Common myeloid progenitor, CD34-positive (primary cell): ENCODE results near the gene HPSE.
"Not testable (repeated sequence)": the region's sequence is repeated elsewhere in the genome, so short reads cannot be mapped to it uniquely, and the experiment has no call there.

Experiments
- CTCF ChIA-PET: fragments of 350-600 bp; sonication (Branson Sonifier 250); formaldehyde crosslinking; loops from one replicate; lab custom pipeline; 2021; ENCODE audit warnings: antibody characterized with exemption; lab: Charles Lee
- POLR2A ChIA-PET: fragments of 350-600 bp; sonication (Branson Sonifier 250); formaldehyde crosslinking; loops from one replicate; lab custom pipeline; 2021; ENCODE audit warnings: antibody characterized with exemption; lab: Charles Lee
- DNase-seq, 3 donors: peaks; one replicate each; pipeline versions ENCODE4 v3.0.0 to v3.0.0-alpha.2; 2013
- H3K27ac ChIP-seq, 2 experiments: 1 replicate in 1 of 2; 2 replicates in 1 of 2; pipeline ENCODE4 v1.7.0; 2013; ENCODE audit warnings: inconsistent platforms in 2 of 2, low read length in 2 of 2, mild to moderate bottlenecking in 2 of 2, low read depth in 1 of 2, moderate library complexity in 1 of 2; ENCODE audit not compliant: severe bottlenecking in 2 of 2, insufficient read depth in 1 of 2, poor library complexity in 1 of 2
- H3K27me3 ChIP-seq, 5 experiments: replicated peaks in 2 of 5; 1 replicate in 3 of 5; 2 replicates in 2 of 5; pipeline versions ENCODE4 v1.6.1 to v1.7.0; 2013; ENCODE audit warnings: low read length in 4 of 5, mild to moderate bottlenecking in 2 of 5, moderate library complexity in 2 of 5, inconsistent platforms in 1 of 5; ENCODE audit not compliant: insufficient read depth in 5 of 5, control insufficient read depth in 4 of 5
- H3K36me3 ChIP-seq, 4 experiments: 1 replicate in 2 of 4; 2 replicates in 2 of 4; pipeline versions ENCODE4 v1.6.1 to v1.7.0; 2013; ENCODE audit warnings: low read length in 3 of 4, control low read depth in 1 of 4, mild to moderate bottlenecking in 1 of 4; ENCODE audit not compliant: control insufficient read depth in 4 of 4, insufficient read depth in 4 of 4
- H3K4me1 ChIP-seq, 4 experiments: 1 replicate in 3 of 4; 2 replicates in 1 of 4; pipeline versions ENCODE4 v1.6.1 to v1.7.1; 2013; ENCODE audit warnings: low read length in 3 of 4, mild to moderate bottlenecking in 3 of 4, control low read depth in 1 of 4, inconsistent platforms in 1 of 4, moderate library complexity in 1 of 4; ENCODE audit not compliant: control insufficient read depth in 4 of 4, insufficient read depth in 4 of 4; ENCODE audit errors: control extremely low read depth in 1 of 4
- H3K4me3 ChIP-seq, 7 experiments: 1 replicate in 4 of 7; 2 replicates in 3 of 7; pipeline versions ENCODE4 v1.5.1 to v1.7.0; 2013; ENCODE audit warnings: mild to moderate bottlenecking in 7 of 7, low read length in 6 of 7, moderate library complexity in 6 of 7, inconsistent platforms in 2 of 7, low read depth in 2 of 7, control low read depth in 1 of 7; ENCODE audit not compliant: insufficient read depth in 4 of 7, control insufficient read depth in 1 of 7; ENCODE audit errors: extremely low read depth in 1 of 7
- H3K9me3 ChIP-seq, 5 experiments: 1 replicate in 4 of 5; 2 replicates in 1 of 5; pipeline versions ENCODE4 v1.6.1 to v1.7.1; 2013; ENCODE audit warnings: low read length in 4 of 5, mild to moderate bottlenecking in 2 of 5, inconsistent platforms in 1 of 5, low read depth in 1 of 5, moderate library complexity in 1 of 5; ENCODE audit not compliant: control insufficient read depth in 4 of 5, insufficient read depth in 2 of 5; ENCODE audit errors: control extremely low read depth in 1 of 5
- WGBS: methylation state at CpG from one replicate; pipeline ENCODE4 v1.1.5; 2013; ENCODE audit not compliant: insufficient coverage; 5-methylcytosine and 5-hydroxymethylcytosine counted together

The HPSE gene

DNA sequence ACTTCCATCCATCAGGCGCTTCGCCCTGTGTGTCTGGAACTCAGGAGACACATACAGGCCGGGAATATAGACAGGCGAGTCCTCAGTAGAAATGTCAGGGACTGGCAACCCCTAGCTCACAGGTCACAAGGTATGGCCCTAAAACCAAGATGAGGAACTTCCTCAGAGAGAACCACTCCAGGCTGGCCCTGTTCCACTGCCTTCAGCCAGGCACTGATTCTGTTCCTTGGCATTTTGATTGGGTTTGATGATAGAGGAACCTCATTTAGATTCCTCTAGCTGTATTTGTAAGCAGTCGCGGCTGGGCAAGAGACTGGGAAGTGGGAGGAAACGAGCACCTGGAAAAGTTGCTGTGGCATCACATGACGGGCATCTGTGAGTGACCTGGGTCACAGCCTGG is 8.1 kb downstream of the HPSE start:
- CTCF ChIA-PET: interaction anchor here (0.7 to 1.4 kb wide), 4 partner anchors 14 to 42 kb away, joined by 3 to 5 read pairs (median 4); partner anchors contain the start of gene COQ2
- H3K27me3 ChIP-seq: no peaks in the 10 kb centered on the region
- H3K9me3 ChIP-seq: no peaks in the 10 kb centered on the region
- DNase-seq: no peak
- POLR2A ChIA-PET: interaction anchor here (1.1 kb wide), 1 partner anchor 42 kb away, joined by 4 read pairs; the partner anchor contains the start of gene COQ2
- WGBS: 93% methylated on average over 8 of the region's 8 CpGs
- H3K27ac ChIP-seq: no peak overlapping the region
- no peak overlapping the region for H3K4me3 ChIP-seq
- H3K36me3 ChIP-seq: no peaks in the 10 kb centered on the region
- peaks cover 10 to 41% (median 23%) of the 10 kb centered on the region in 4 experiments for H3K4me1 ChIP-seq

DNA sequence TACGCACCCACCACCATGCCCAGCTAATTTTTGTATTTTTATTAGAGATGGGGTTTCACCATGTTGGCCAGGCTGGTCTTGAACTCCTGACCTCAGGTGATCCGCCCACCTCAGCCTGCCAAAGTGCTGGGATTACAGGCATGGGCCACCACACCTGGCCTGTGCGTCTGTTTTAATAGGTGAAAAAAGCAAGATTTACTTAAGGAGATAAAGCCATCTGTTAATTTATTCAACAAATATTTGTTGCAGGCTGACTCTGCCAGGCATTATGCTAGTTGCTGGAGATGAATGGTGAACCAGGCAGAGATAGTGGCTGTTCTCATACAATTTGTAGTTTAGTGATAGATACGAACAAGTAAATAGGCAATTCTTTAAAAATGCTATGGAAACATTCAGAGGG is 9.3 kb downstream of the HPSE start:
- DNase-seq, H3K27me3 ChIP-seq, H3K9me3 ChIP-seq, H3K27ac ChIP-seq, H3K36me3 ChIP-seq, H3K4me3 ChIP-seq, POLR2A ChIA-PET: not testable (repeated sequence)
- H3K4me1 ChIP-seq: peaks cover 11 to 52% (median 32%) of the 10 kb centered on the region in 4 experiments
- WGBS: 100% methylated on average over 1 of the region's 4 CpGs
- CTCF ChIA-PET: interaction anchor here (1.3 to 1.4 kb wide), 2 partner anchors 15 to 42 kb away, joined by 3 read pairs; no protein-coding TSS in a partner anchor

DNA sequence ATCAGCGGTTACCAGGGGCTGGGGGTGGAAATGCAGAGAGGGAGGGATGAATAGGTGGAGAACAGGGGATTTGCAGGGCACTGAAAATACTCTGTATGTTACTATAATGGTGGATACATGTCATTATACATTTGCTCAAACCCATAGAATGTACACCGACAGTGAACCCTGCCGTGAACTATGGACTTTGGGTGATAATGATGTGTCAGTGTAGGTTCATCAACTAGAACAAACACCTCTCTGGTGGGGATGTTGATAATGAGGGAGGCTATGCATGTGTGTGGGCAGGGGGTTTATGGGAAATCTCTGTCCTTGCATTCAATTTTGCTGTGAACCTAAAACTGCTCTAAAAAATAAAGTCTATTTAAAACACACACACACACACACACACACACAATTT is 11.5 kb downstream of the HPSE start:
- no peaks in the 10 kb centered on the region for H3K36me3 ChIP-seq
- peaks cover 11 to 56% (median 47%) of the 10 kb centered on the region in 4 experiments for H3K4me1 ChIP-seq
- ChIA-PET CTCF (interaction anchor here (1.2 to 5.0 kb wide), 3 partner anchors 25 to 41 kb away, joined by 3 to 50 read pairs (median 6); partner anchors contain the start of gene COQ2), POLR2A (interaction anchor here (1.0 kb wide), 1 partner anchor 12 kb away, joined by 3 read pairs; no protein-coding TSS in a partner anchor)
- no peak overlapping the region for H3K4me3 ChIP-seq
- WGBS: 100% methylated on average over 1 of the region's 3 CpGs
- H3K27ac ChIP-seq: no peak overlapping the region
- no peaks in the 10 kb centered on the region for H3K27me3 ChIP-seq
- H3K9me3 ChIP-seq: no peaks in the 10 kb centered on the region
- DNase-seq: no peak

- DNase-seq: peak; percentile 75 to 96 (median 95)
- Histone ChIP-seq H3K4me3 (peak overlapping the region in 3 of 7 experiments; percentile 8 to 31 (median 28)), H3K27me3 (no peaks in the 10 kb centered on the region), H3K9me3 (no peaks in the 10 kb centered on the region), H3K27ac (peak overlapping the region in 1 of 2 experiments; percentile 58), H3K36me3 (no peaks in the 10 kb centered on the region), H3K4me1 (peaks cover 11 to 65% (median 50%) of the 10 kb centered on the region in 4 experiments)
- POLR2A ChIA-PET: interaction anchor here (0.7 to 2.0 kb wide), 4 partner anchors 14 to 140 kb away, joined by 3 to 8 read pairs (median 5); partner anchors contain the start of gene HPSE
- CTCF ChIA-PET: interaction anchor here (0.9 to 5.0 kb wide), 6 partner anchors 9 to 42 kb away, joined by 3 to 50 read pairs (median 4); partner anchors contain the start of gene COQ2
- 0% methylated on average over 5 of the region's 5 CpGs for WGBS
Measured at GRCh38 chr4:83320548-83320947, 14.1 kb downstream of the HPSE start.

DNA sequence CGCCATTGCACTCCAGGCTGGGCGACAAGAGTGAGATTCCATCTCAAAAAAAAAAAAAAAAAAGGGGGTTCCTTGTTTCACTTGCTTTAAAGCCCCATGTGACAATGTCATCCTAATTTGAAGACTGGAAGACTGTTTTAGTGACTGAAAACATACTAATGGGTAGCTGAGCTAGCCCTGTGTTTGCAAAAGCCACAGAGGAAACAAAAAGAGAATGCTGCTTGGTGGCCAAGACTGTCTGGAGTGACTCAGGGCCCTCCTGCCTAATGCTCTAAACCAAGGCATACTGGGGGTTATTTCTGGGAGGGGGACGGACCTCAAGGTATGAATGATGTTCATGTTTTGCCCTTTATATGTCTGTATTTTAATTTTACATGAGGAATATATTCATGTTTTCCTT is 16.0 kb downstream of the HPSE start:
- no peaks in the 10 kb centered on the region for H3K9me3 ChIP-seq
- CTCF ChIA-PET: interaction anchor here (1.0 to 5.0 kb wide), 7 partner anchors 11 to 37 kb away, joined by 3 to 50 read pairs (median 4); partner anchors contain the start of gene COQ2
- POLR2A ChIA-PET: no interaction called here

DNA sequence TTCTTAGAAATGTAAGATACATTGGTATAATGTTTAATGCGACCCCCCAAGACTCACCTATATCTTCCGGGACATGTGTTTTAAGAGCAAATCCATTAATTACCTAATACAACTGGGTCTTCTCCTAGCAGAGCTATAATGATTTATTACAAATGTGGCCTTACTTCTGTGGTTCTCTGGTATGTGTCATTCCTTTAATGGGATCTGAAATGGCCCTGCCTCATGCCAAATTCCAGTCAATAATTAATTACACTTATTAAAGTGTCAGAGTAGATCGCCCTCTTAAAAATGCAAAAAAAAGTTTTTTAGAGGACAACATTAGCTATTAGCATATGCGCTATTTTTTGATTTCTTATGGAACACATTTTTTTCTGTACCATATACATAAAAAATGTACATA is 17.0 kb downstream of the HPSE start:
- Histone ChIP-seq H3K4me3 (no peak overlapping the region), H3K9me3 (no peaks in the 10 kb centered on the region), H3K4me1 (peaks cover 11 to 67% (median 49%) of the 10 kb centered on the region in 4 experiments), H3K36me3 (no peaks in the 10 kb centered on the region), H3K27ac (no peak overlapping the region), H3K27me3 (no peaks in the 10 kb centered on the region)
- POLR2A ChIA-PET: no interaction called here
- WGBS: no CpG with 5 or more reads among the region's 4 CpGs
- no peak for DNase-seq
- CTCF ChIA-PET: interaction anchor here (1.0 to 1.5 kb wide), 4 partner anchors 10 to 34 kb away, joined by 3 to 4 read pairs (median 3); no protein-coding TSS in a partner anchor

More for the DNA sequence above, 16.0 kb downstream of the HPSE start:
- H3K4me1 ChIP-seq: peaks cover 11 to 71% (median 52%) of the 10 kb centered on the region in 4 experiments
- no peak overlapping the region for H3K27ac ChIP-seq
- H3K27me3 ChIP-seq: no peaks in the 10 kb centered on the region
- DNase-seq: peak in 2 of 3 donors; percentile 75 to 82
- WGBS: 44% methylated on average over 3 of the region's 3 CpGs
- no peaks in the 10 kb centered on the region for H3K36me3 ChIP-seq
- no peak overlapping the region for H3K4me3 ChIP-seq
